Activated T-helper 2 cell treated with anti-CD3 and anti-CD28 coated beads, Interferon-gamma antibody, Interleukin-2, Interleukin-4, amounts not matched to agents 10 μg/mL and 5 μg/mL and 100 μg/mL, durations not matched to agents 14 hours and 24 hours and 36 hours (primary cell): ENCODE results near the gene OLIG1. TPM values are rescaled to one million over a fixed set of nuclear protein-coding genes. Genes with fewer than 3 reads are reported as not detected.

Source experiments
- DNase-seq: peaks from one replicate; pipeline ENCODE4 v3.0.0; 2021; ENCODE audit warnings: low spot score
- H3K27ac Mint-ChIP-seq: one replicate; pipeline ENCODE4 v1.8.0; 2021; ENCODE audit warnings: mixed read lengths
- H3K27me3 Mint-ChIP-seq: one replicate; pipeline ENCODE4 v1.8.0; 2021; ENCODE audit warnings: low read depth, mixed read lengths
- H3K36me3 Mint-ChIP-seq: one replicate; pipeline ENCODE4 v1.8.0; 2021; ENCODE audit warnings: low read depth, mixed read lengths
- H3K4me1 Mint-ChIP-seq: one replicate; pipeline ENCODE4 v1.8.0; 2021; ENCODE audit warnings: low read depth, mixed read lengths
- H3K4me3 Mint-ChIP-seq: one replicate; pipeline ENCODE4 v1.8.0; 2021; ENCODE audit warnings: low read depth, mild to moderate bottlenecking, moderate library complexity, mixed read lengths
- H3K9me3 Mint-ChIP-seq: one replicate; pipeline ENCODE4 v1.8.0; 2021; ENCODE audit warnings: mixed read lengths
- intact Hi-C: fragments of 100-400 bp; cut with micrococcal nuclease; formaldehyde crosslinking; loops from one replicate; pipeline ENCODE4 v1.15.1; 2023
- total RNA-seq: library from RNA; stranded (reverse); gene quantifications from 2 replicates; pipeline ENCODE4 v1.2.3, GENCODE V29; 2022

The OLIG1 gene
- total RNA-seq, 1 donor from 2014 or later = 0.09 TPM

- no peaks in the 10 kb centered on the region for H3K9me3 Mint-ChIP-seq
- H3K27ac Mint-ChIP-seq = no peak overlapping the region
- intact Hi-C loops = no loop called here
- no peaks in the 10 kb centered on the region for H3K36me3 Mint-ChIP-seq
- H3K4me3 Mint-ChIP-seq = no peak overlapping the region
- peaks cover 10% of the 10 kb centered on the region for H3K4me1 Mint-ChIP-seq
- no peak for DNase-seq
- peaks cover 21% of the 10 kb centered on the region for H3K27me3 Mint-ChIP-seq
Measured at GRCh38 chr21:33117101-33117888, 47.4 kb downstream of the OLIG1 start.

Other genes with a start within 250 kb of the OLIG1 start
- not detected in 2 replicates for gene OLIG2, start 44.2 kb upstream of the OLIG1 start, total RNA-seq
- gene IFNAR2, start 159.8 kb downstream of the OLIG1 start, total RNA-seq = 34.8 and 36.8 TPM in 2 replicates
- 23.4 and 24.7 TPM in 2 replicates for gene IL10RB, start 196.2 kb downstream of the OLIG1 start, total RNA-seq